HL-60 (cell line): ENCODE data around the gene ANO1.

Source experiments
- CTCF ChIP-seq: IDR thresholded peaks from one replicate; pipeline ENCODE4 v1.5.1; 2011; ENCODE audit warnings: low read length, control low read depth, inconsistent platforms; ENCODE audit not compliant: insufficient read depth
- GABPA ChIP-seq: IDR thresholded peaks from 2 replicates; pipeline ENCODE4 v1.6.1; 2012; ENCODE audit warnings: low read depth
- POLR2AphosphoS5 ChIP-seq: IDR thresholded peaks from 2 replicates; pipeline ENCODE4 v1.6.1; 2012; ENCODE audit warnings: low read depth

GRCh38 chr11:70203751-70204465 is 125.8 kb downstream of the ANO1 start:
- no peak for TF ChIP-seq CTCF
- no peak for TF ChIP-seq GABPA
- TF ChIP-seq POLR2AphosphoS5: peak; percentile 42
